ENCODE measurements around the gene PPP3R1. TPM values are rescaled to one million over a fixed set of nuclear protein-coding genes. Genes with fewer than 3 reads are reported as not detected.

Gene PPP3R1
- polyA plus RNA-seq, 3 donors = 11.3 to 42.4 (median 27.0) TPM

Other genes starting within 250 kb of the PPP3R1 start
- gene C1D, start 189.5 kb downstream of the PPP3R1 start, polyA plus RNA-seq = 10 to 100 TPM; 12.3 to 29.4 (median 22.6) TPM
- gene PNO1, start 94.6 kb downstream of the PPP3R1 start, polyA plus RNA-seq = 10 to 100 TPM in 2 of 3 donors, 1 to 10 TPM in 1; 6.3 to 23.4 (median 13.0) TPM
- 10 to 100 TPM in 2 of 3 donors, 1 to 10 TPM in 1; 3.9 to 62.2 (median 26.6) TPM for gene CNRIP1, start 67.4 kb upstream of the PPP3R1 start, polyA plus RNA-seq
- gene PLEK, start 112.8 kb upstream of the PPP3R1 start, polyA plus RNA-seq = 10 to 100 TPM in 2 of 3 donors, 1 to 10 TPM in 1; 1.6 to 52.2 (median 18.2) TPM
- under 1 TPM; 0.44 to 0.56 (median 0.48) TPM for gene FBXO48, start 214.8 kb upstream of the PPP3R1 start, polyA plus RNA-seq
- under 1 TPM; 0.45 to 0.94 (median 0.67) TPM for gene APLF, start 215.1 kb upstream of the PPP3R1 start, polyA plus RNA-seq

Data from adipose tissue (tissue), 3 donors.